Measurements from ENCODE around the gene TIAM2. TPM values are rescaled to one million over a fixed set of nuclear protein-coding genes. Genes with fewer than 3 reads are reported as not detected.

The TIAM2 gene
- total and polyA plus RNA-seq, 10 donors = 4.3 to 21.9 (median 12.9) TPM

GRCh38 chr6:154994836-154995253 is 270 bp upstream of the TIAM2 start:
- 16 to 19% (median 17%) methylated on average over 25 to 32 of the region's 32 CpGs for WGBS, 5 donors
- peaks cover 0 to 61% (median 23%) of the 10 kb centered on the region in 7 donors for H3K27me3 ChIP-seq (replicated peaks in 1 of 7)
- peak overlapping the region in 5 of 8 donors; percentile 36 to 66 (median 41) for H3K4me3 ChIP-seq
- intact Hi-C loops (cut with DNase I; ENCODE audit: low total_unique reads) = no loop called here
- TF ChIP-seq POLR2AphosphoS5 (IDR thresholded peaks at IDR 0.05) = no peak
- no peak for TF ChIP-seq POLR2A (IDR thresholded peaks at IDR 0.05)
- TF ChIP-seq CTCF (IDR thresholded peaks at IDR 0.05 in 8 of 11, conservative IDR thresholded peaks at IDR 0.05 in 3 of 11) = no peak
- no peak for DNase-seq
- no peak overlapping the region for H3K27ac ChIP-seq
- H3K4me1 ChIP-seq = peaks cover 5 to 19% (median 12%) of the 10 kb centered on the region in 6 donors
- H3K36me3 ChIP-seq = no peaks in the 10 kb centered on the region
- no peaks in the 10 kb centered on the region for H3K9me3 ChIP-seq

- TF ChIP-seq CTCF (IDR thresholded peaks at IDR 0.05 in 8 of 11, conservative IDR thresholded peaks at IDR 0.05 in 3 of 11) (no peak), POLR2AphosphoS5 (IDR thresholded peaks at IDR 0.05) (no peak), POLR2A (IDR thresholded peaks at IDR 0.05) (no peak)
- peak overlapping the region; percentile 27 to 66 (median 38) for H3K4me3 ChIP-seq
- intact Hi-C loops (cut with DNase I; ENCODE audit: low total_unique reads) = no loop called here
- H3K36me3 ChIP-seq = no peaks in the 10 kb centered on the region
- H3K4me1 ChIP-seq = peaks cover 5 to 19% (median 12%) of the 10 kb centered on the region in 6 donors
- no peaks in the 10 kb centered on the region for H3K9me3 ChIP-seq
- H3K27me3 ChIP-seq (replicated peaks in 1 of 7) = peaks cover 0 to 61% (median 23%) of the 10 kb centered on the region in 7 donors
- DNase-seq = no peak
- WGBS, 5 donors = 18 to 21% (median 20%) methylated on average over 17 to 18 of the region's 18 CpGs
- no peak overlapping the region for H3K27ac ChIP-seq
Observed at GRCh38 chr6:154996016-154996590, 988 bp downstream of the TIAM2 start.

GRCh38 chr6:154996841-154997311 is 1.8 kb downstream of the TIAM2 start:
- no peak for DNase-seq
- Histone ChIP-seq H3K27me3 (replicated peaks in 1 of 7) (peaks cover 0 to 61% (median 23%) of the 10 kb centered on the region in 7 donors), H3K4me3 (no peak overlapping the region), H3K36me3 (no peaks in the 10 kb centered on the region), H3K9me3 (no peaks in the 10 kb centered on the region), H3K27ac (no peak overlapping the region), H3K4me1 (peaks cover 5 to 19% (median 12%) of the 10 kb centered on the region in 6 donors)
- TF ChIP-seq POLR2AphosphoS5 (IDR thresholded peaks at IDR 0.05) = no peak
- no peak for TF ChIP-seq POLR2A (IDR thresholded peaks at IDR 0.05)
- no peak for TF ChIP-seq CTCF (IDR thresholded peaks at IDR 0.05 in 8 of 11, conservative IDR thresholded peaks at IDR 0.05 in 3 of 11)
- WGBS, 5 donors = 81 to 87% (median 84%) methylated on average over 5 of the region's 5 CpGs
- intact Hi-C loops (cut with DNase I; ENCODE audit: low total_unique reads) = no loop called here

GRCh38 chr6:154998855-154999254 is 3.7 kb downstream of the TIAM2 start:
- no peak for DNase-seq
- intact Hi-C loops (cut with DNase I; ENCODE audit: low total_unique reads) = no loop called here

More at GRCh38 chr6:154998855-154999254, 3.7 kb downstream of the TIAM2 start:
- H3K27me3 ChIP-seq (replicated peaks in 1 of 7) = peaks cover 0 to 59% (median 23%) of the 10 kb centered on the region in 7 donors
- no peaks in the 10 kb centered on the region for H3K9me3 ChIP-seq
- H3K4me1 ChIP-seq = peaks cover 5 to 19% (median 12%) of the 10 kb centered on the region in 6 donors
- 91 to 98% (median 97%) methylated on average over 2 of the region's 2 CpGs for WGBS, 5 donors
- TF ChIP-seq CTCF (IDR thresholded peaks at IDR 0.05 in 8 of 11, conservative IDR thresholded peaks at IDR 0.05 in 3 of 11) (no peak), POLR2AphosphoS5 (IDR thresholded peaks at IDR 0.05) (no peak), POLR2A (IDR thresholded peaks at IDR 0.05) (no peak)
- H3K27ac ChIP-seq = no peak overlapping the region
- H3K36me3 ChIP-seq = no peaks in the 10 kb centered on the region
- H3K4me3 ChIP-seq = no peak overlapping the region

Measured in spleen (tissue), 11 donors.